ENCODE results near the gene ITGAD.
"Not testable (repeated sequence)": the region's sequence is repeated elsewhere in the genome, so short reads cannot be mapped to it uniquely, and the experiment has no call there.

Gene ITGAD

GRCh38 chr16:31430380-31431052 lies 37.4 kb downstream of the ITGAD start:
- no peak for TF ChIP-seq CTCF (IDR thresholded peaks at IDR 0.05; ENCODE audit: insufficient read depth, missing control alignments)
- DNase-seq (ENCODE audit: insufficient read length, low spot score) = no peak
- FAIRE-seq = no peak

GRCh38 chr16:31435341-31436220 lies 42.4 kb downstream of the ITGAD start:
- FAIRE-seq (no peak), DNase-seq (ENCODE audit: insufficient read length, low spot score) (no peak)
- no peak for TF ChIP-seq CTCF (IDR thresholded peaks at IDR 0.05; ENCODE audit: insufficient read depth, missing control alignments)

GRCh38 chr16:31436221-31437045 lies 43.3 kb downstream of the ITGAD start:
- FAIRE-seq (no peak), DNase-seq (ENCODE audit: insufficient read length, low spot score) (no peak)
- TF ChIP-seq CTCF (IDR thresholded peaks at IDR 0.05; ENCODE audit: insufficient read depth, missing control alignments) = no peak

DNA sequence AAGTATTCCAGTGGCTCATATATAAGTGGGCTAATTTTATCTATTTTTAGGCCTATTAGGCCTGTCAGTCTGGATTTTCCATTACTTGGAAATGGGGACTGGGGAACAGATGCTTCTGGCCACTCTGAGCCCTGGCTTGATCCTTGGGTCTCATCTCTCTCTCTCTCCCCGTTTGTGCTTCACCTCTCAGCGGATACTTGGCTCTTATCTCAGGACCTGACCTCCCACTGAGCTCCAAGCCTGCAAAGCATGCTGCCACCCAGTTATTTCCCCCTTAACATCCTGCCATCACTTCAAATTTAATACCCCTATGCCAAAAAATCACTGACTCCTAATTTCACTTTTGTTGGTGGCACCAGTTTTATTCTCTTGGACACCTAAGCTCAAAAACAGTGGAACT lies 45.3 kb downstream of the ITGAD start:
- TF ChIP-seq CTCF (IDR thresholded peaks at IDR 0.05; ENCODE audit: insufficient read depth, missing control alignments) = no peak
- DNase-seq (ENCODE audit: insufficient read length, low spot score) = no peak
- no peak for FAIRE-seq

- not testable (repeated sequence) for FAIRE-seq; DNase-seq (ENCODE audit: insufficient read length, low spot score)
Observed at GRCh38 chr16:31439023-31439422, 45.9 kb downstream of the ITGAD start.

GRCh38 chr16:31439519-31439918 lies 46.4 kb downstream of the ITGAD start:
- no peak for DNase-seq (ENCODE audit: insufficient read length, low spot score)

More at GRCh38 chr16:31439519-31439918, 46.4 kb downstream of the ITGAD start:
- TF ChIP-seq CTCF (IDR thresholded peaks at IDR 0.05; ENCODE audit: insufficient read depth, missing control alignments) = no peak
- no peak for FAIRE-seq
